ENCODE data around the gene SLCO4A1.

SLCO4A1 gene

GRCh38 chr20:62607366-62608217 lies 34.7 kb upstream of the SLCO4A1 start:
- DNase-seq, result no peak

GRCh38 chr20:62608218-62608565 lies 34.1 kb upstream of the SLCO4A1 start:
- DNase-seq, result no peak

- no peak for DNase-seq
Observed at GRCh38 chr20:62609279-62609720, 33.0 kb upstream of the SLCO4A1 start.

GRCh38 chr20:62609811-62610757 lies 32.2 kb upstream of the SLCO4A1 start:
- no peak for DNase-seq

GRCh38 chr20:62611012-62611411 lies 31.3 kb upstream of the SLCO4A1 start:
- no peak for DNase-seq

GRCh38 chr20:62611819-62612218 lies 30.5 kb upstream of the SLCO4A1 start:
- no peak for DNase-seq

- DNase-seq, result no peak
Observed at GRCh38 chr20:62614085-62614960, 28.0 kb upstream of the SLCO4A1 start.

GRCh38 chr20:62614961-62615680 lies 27.2 kb upstream of the SLCO4A1 start:
- no peak for DNase-seq

GRCh38 chr20:62615750-62616251 lies 26.5 kb upstream of the SLCO4A1 start:
- DNase-seq, result no peak

- peak; percentile 32 for DNase-seq
Observed at GRCh38 chr20:62616728-62617621, 25.3 kb upstream of the SLCO4A1 start.

GRCh38 chr20:62617711-62618483 lies 24.4 kb upstream of the SLCO4A1 start:
- DNase-seq, result no peak

- no peak for DNase-seq
Observed at GRCh38 chr20:62618611-62619529, 23.4 kb upstream of the SLCO4A1 start.

- DNase-seq, result no peak
Observed at GRCh38 chr20:62620625-62621024, 21.7 kb upstream of the SLCO4A1 start.

- no peak for DNase-seq
Observed at GRCh38 chr20:62621251-62622110, 20.8 kb upstream of the SLCO4A1 start.

- DNase-seq, result no peak
Observed at GRCh38 chr20:62622178-62622876, 20.0 kb upstream of the SLCO4A1 start.

GRCh38 chr20:62622877-62623487 lies 19.3 kb upstream of the SLCO4A1 start:
- no peak for DNase-seq
